Osteocyte (in vitro differentiated cells): Measurements from ENCODE around the gene ARHGAP22. TPM values are rescaled to one million over a fixed set of nuclear protein-coding genes. Genes with fewer than 3 reads are reported as not detected.
A peak's percentile ranks its signal among the peaks of the same experiment; 100 is the strongest.

Experiments used
- DNase-seq: peaks from one replicate; pipeline ENCODE4 v3.0.0; 2021; ENCODE audit warnings: mixed read lengths; ENCODE audit not compliant: unreplicated experiment; ENCODE audit errors: extremely low spot score
- H3K27ac Mint-ChIP-seq: one replicate; pipeline ENCODE4 v1.8.0; 2021; ENCODE audit warnings: mild to moderate bottlenecking, mixed read lengths; ENCODE audit not compliant: unreplicated experiment
- H3K27me3 Mint-ChIP-seq: one replicate; pipeline ENCODE4 v1.8.0; 2021; ENCODE audit warnings: mixed read lengths; ENCODE audit not compliant: unreplicated experiment
- H3K36me3 Mint-ChIP-seq: one replicate; pipeline ENCODE4 v1.8.0; 2021; ENCODE audit warnings: mixed read lengths; ENCODE audit not compliant: unreplicated experiment
- H3K4me1 Mint-ChIP-seq: one replicate; pipeline ENCODE4 v1.8.0; 2021; ENCODE audit warnings: mixed read lengths; ENCODE audit not compliant: unreplicated experiment
- H3K4me3 Mint-ChIP-seq: one replicate; pipeline ENCODE4 v1.8.0; 2021; ENCODE audit warnings: mild to moderate bottlenecking, moderate library complexity, mixed read lengths; ENCODE audit not compliant: unreplicated experiment
- H3K9me3 Mint-ChIP-seq: one replicate; pipeline ENCODE4 v1.8.0; 2021; ENCODE audit warnings: mixed read lengths; ENCODE audit not compliant: unreplicated experiment
- CTCF ChIP-seq: fragments of 200-600 bp; sonication (generic); IDR thresholded peaks from 2 replicates; pipeline ENCODE4 v1.5.0; 2021; ENCODE audit warnings: antibody characterized with exemption, mild to moderate bottlenecking, moderate library complexity
- total RNA-seq: library from RNA; stranded (reverse); gene quantifications from 2 replicates; pipeline ENCODE4 v1.2.1, GENCODE V29; 2021

ARHGAP22 gene
- total RNA-seq, 1 donor from 2014 or later = 0.64 TPM

GRCh38 chr10:48601789-48602188 lies 3.1 kb downstream of the ARHGAP22 start:
- no peak for DNase-seq
- Mint-ChIP-seq H3K27ac (no peak overlapping the region), H3K4me3 (no peak overlapping the region)

DNA sequence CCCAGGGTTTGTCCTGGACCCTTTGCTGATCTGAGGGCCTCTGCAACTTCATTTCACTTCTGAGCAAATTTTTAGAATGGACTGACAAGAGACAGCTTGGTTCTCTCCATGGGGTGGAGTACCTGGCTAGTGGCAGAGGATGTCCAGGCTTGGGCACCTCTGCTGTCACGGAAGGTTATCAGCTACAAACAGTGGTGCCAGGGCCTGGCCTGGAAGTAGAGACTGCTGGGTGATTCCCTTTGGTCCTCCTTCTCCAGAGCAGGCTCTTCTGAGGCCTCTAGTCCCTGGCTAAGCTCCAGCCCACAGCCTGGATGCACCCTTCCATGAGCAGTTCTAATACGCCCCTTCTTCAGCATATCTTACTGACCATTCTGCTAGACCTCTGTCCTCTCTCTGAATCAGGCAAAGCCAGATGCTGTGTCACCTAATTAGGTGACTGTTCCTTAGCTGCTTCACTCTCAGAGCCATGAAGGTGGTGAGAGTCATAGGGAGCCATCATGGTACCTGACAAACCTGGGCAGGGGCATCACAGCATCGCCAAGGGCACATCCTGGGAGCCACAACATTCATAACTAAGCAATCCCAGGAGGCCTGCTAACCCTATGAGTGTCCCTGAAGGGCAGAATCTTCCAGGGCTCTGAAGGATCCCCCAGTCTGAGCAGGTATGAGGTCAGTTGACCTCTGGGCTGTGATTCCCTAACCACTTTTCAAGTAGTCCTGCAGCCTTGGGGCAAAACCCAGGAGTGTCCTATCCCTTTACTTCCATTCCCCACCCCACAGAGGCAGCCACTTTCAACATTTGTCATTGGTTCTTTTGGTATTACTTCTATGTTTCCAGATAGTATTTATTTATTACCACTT lies 4.0 kb downstream of the ARHGAP22 start:
- H3K9me3 Mint-ChIP-seq = no peaks in the 10 kb centered on the region
- no peaks in the 10 kb centered on the region for H3K27me3 Mint-ChIP-seq
- H3K4me1 Mint-ChIP-seq = peaks cover 26% of the 10 kb centered on the region
- no peak overlapping the region for H3K27ac Mint-ChIP-seq
- no peak overlapping the region for H3K4me3 Mint-ChIP-seq
- TF ChIP-seq CTCF = no peak
- DNase-seq = peak; percentile 44
- no peaks in the 10 kb centered on the region for H3K36me3 Mint-ChIP-seq

More at GRCh38 chr10:48601789-48602188, 3.1 kb downstream of the ARHGAP22 start:
- H3K4me1 Mint-ChIP-seq = peaks cover 32% of the 10 kb centered on the region
- no peaks in the 10 kb centered on the region for H3K9me3 Mint-ChIP-seq
- no peaks in the 10 kb centered on the region for H3K36me3 Mint-ChIP-seq
- H3K27me3 Mint-ChIP-seq = no peaks in the 10 kb centered on the region
- TF ChIP-seq CTCF = no peak

- Mint-ChIP-seq H3K4me1 (peaks cover 31% of the 10 kb centered on the region), H3K36me3 (no peaks in the 10 kb centered on the region), H3K9me3 (no peaks in the 10 kb centered on the region), H3K27me3 (no peaks in the 10 kb centered on the region), H3K27ac (no peak overlapping the region), H3K4me3 (no peak overlapping the region)
- TF ChIP-seq CTCF = no peak
- no peak for DNase-seq
These were observed 5.1 kb downstream of the ARHGAP22 start for GRCh38 chr10:48599830-48600134.

- Mint-ChIP-seq H3K27ac (no peak overlapping the region), H3K27me3 (no peaks in the 10 kb centered on the region), H3K4me3 (no peak overlapping the region), H3K36me3 (no peaks in the 10 kb centered on the region), H3K9me3 (no peaks in the 10 kb centered on the region), H3K4me1 (peaks cover 30% of the 10 kb centered on the region)
- DNase-seq = peak; percentile 66
- no peak for TF ChIP-seq CTCF
These were observed 5.7 kb downstream of the ARHGAP22 start for GRCh38 chr10:48598936-48599829.
